Fibroblast of mammary gland (primary cell): ENCODE results near the gene RAB6B.

Experiments used
- DNase-seq: peaks from one replicate; pipeline ENCODE4 v3.0.0-alpha.2; 2010; ENCODE audit warnings: low read depth
- H3K4me3 ChIP-seq: 2 replicates; pipeline ENCODE4 v1.5.1; 2011; ENCODE audit warnings: low read depth, mild to moderate bottlenecking, low read length, moderate library complexity; ENCODE audit not compliant: control insufficient read depth
- TF ChIP-seq, protein P1 (sequence below): conservative IDR thresholded peaks from 2 replicates; pipeline ENCODE4 v1.5.1; 2011; ENCODE audit warnings: low read depth, low read length, inconsistent platforms; ENCODE audit not compliant: control insufficient read depth, insufficient read depth

The RAB6B gene

DNA sequence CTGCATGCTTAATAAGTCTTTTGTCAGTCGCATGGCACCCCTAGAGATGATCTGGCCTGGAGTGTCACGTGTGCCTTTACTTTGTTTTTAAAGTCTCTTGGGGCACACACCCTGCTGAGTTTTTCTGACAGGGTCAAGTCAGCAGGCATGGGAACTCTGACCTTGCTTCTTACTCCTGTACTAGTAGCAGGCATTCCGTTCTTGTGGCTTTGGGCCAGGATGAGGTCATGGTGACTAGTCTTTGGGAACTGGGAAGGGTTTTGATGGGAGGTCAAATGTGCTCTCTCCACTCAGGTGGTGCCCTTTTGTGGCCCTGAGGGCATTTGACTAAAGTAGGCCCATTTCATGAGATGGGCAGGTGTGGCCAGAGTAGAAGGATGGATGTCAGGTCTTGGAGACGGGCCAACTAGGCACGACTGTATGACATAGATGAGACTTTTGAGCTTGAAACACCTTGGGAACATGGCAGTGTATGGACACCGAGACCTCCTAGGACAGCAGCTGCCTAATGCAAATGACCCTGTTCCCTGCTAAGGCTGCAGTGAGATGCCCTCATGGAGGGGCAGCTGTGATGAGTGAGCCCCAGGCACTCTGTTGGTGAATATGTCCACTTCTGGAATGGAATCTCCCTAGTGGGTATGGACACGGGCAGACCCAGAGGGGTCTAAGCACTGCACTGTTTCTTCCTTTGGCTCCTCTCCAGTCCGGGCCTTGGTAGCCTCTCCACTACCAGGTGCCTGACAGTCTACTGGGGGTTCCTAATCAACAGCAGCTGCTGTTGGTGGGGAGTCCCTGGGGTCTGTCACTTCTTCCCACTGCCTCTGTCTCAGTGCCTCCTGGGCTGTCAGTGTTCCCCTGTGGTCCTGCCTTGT lies 73.7 kb downstream of the RAB6B start:
- peak; percentile 95 for DNase-seq
- no peak overlapping the region for H3K4me3 ChIP-seq
- TF ChIP-seq, protein P1, sequence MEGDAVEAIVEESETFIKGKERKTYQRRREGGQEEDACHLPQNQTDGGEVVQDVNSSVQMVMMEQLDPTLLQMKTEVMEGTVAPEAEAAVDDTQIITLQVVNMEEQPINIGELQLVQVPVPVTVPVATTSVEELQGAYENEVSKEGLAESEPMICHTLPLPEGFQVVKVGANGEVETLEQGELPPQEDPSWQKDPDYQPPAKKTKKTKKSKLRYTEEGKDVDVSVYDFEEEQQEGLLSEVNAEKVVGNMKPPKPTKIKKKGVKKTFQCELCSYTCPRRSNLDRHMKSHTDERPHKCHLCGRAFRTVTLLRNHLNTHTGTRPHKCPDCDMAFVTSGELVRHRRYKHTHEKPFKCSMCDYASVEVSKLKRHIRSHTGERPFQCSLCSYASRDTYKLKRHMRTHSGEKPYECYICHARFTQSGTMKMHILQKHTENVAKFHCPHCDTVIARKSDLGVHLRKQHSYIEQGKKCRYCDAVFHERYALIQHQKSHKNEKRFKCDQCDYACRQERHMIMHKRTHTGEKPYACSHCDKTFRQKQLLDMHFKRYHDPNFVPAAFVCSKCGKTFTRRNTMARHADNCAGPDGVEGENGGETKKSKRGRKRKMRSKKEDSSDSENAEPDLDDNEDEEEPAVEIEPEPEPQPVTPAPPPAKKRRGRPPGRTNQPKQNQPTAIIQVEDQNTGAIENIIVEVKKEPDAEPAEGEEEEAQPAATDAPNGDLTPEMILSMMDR: peak; percentile 52

DNA sequence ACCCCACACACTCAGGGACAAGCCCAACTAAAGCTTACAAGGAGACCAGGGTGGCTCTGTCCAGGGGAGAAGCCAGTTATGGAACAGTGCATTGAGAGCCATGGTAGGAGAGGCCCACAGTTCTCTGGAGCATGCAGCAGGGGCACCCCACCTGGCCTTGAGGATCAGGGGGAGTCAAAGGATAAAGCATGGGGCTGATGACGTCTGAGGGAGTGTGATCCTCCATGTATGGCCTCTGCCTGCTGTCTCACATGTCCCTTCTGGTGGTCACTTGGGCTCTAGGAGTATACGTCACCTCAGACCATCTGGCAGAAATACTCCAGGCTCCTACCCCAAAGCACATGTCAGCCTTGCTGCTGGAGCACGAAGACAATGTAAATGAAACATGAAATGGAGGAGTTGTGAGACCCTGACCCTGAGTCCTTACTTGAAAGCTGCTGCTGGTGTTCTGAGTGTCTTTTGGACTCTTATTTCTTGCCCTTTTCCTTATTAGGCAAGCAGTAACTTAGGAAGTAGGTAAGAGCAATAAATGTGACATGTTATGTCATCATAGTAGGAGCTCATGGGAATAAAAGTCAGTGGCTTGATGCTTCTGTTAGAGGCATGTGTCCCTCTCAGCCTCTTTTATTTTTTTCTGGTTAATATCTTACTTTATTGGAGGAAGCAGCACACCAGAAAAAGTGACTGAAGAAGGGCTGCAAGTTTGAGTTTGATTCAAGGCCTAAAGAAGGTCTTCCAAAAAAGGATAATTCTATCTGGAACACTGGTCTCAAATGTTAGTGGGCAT lies 74.6 kb downstream of the RAB6B start:
- no peak overlapping the region for H3K4me3 ChIP-seq
- TF ChIP-seq, protein P1: no peak
- no peak for DNase-seq

DNA sequence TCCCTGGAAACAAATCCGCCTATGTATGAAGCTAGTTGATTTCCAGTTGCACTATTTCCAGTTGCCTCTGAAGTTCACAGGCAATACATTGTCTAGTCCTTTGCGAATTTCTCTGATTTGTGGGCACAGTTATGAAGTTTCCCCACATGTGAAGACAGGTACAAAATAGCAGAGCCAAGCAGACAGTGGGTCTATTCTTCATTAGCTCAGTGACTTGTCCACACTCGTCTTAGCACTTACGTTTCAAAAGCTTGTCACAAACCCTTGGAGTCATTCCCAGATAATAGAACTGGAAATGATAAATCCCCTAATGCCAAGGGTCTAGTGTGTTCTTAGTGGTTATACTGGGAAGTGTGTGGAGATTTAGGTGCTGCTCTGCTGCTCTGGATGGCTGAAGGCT lies 75.6 kb downstream of the RAB6B start:
- TF ChIP-seq, protein P1: no peak
- no peak overlapping the region for H3K4me3 ChIP-seq
- DNase-seq: no peak

DNA sequence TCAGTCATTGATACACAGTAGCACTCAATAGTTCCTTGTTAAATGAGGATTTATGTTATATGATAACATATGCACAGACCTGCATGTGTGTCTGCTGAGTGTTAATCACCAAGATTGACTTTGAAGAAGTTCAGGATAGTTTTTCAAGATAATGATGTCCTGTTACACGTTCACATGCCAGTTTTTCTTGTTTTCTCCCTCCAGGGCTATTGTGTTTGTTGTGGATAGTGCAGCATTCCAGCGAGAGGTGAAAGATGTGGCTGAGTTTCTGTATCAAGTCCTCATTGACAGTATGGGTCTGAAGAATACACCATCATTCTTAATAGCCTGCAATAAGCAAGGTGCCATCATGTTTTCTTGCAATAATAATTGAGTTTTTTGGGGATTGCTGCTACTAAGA lies 80.3 kb downstream of the RAB6B start:
- H3K4me3 ChIP-seq: no peak overlapping the region
- TF ChIP-seq, protein P1: no peak
- DNase-seq: no peak

DNA sequence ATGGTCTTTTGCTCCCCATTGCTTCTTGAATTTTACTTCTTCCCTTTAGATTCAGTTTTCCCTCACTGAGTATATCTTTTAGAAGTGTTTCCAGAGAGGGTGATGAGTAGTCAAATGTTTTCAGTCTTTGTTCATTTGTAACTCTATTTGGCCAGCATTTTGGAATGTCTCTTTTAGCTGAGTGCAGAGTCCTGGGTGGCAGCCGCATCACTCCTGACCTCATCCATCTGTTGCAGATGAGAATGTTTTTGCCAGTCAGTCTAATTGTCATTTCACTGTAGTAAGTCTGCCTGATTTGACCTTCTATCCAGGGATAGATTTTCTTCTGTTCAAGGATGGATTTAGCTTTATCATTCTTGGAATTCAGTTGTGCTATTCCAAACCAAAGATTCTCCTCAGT lies 82.8 kb downstream of the RAB6B start:
- peak; percentile 50 for DNase-seq
- TF ChIP-seq, protein P1: no peak
- no peak overlapping the region for H3K4me3 ChIP-seq

DNA sequence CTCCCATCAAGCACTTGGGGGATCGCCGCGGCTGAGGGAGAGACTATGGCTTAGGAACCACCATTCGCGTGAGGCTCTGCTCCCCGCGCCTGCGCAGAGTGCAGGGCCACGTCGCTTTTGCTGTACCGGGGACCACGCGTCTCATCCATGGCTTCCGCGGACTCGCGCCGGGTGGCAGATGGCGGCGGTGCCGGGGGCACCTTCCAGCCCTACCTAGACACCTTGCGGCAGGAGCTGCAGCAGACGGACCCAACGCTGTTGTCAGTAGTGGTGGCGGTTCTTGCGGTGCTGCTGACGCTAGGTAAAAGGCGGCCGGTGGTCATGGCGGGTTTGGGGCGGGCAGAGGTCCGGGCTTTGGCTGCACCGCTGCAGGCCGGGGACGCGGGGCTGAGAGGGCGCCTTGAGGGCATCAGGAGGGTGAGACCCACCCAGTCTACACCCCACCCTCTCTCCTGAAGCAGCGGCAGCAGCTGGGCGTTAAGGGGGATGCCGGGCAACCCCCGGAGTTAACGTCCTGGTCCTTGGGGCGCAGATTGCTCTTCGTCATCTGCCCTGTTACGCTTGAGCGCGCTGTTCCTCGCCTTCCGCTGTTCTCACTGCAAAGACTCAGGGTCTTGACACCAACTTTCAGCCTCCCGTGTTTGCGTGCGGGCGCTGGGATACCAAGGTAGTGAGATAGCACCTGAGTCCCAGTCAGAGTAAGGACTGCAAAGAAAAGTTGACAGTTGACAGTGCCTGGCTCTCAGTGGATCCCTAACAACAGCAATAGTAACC lies 89.8 kb downstream of the RAB6B start, which contains the start of gene SRPRB:
TSS of gene SRPRB (plus strand) at position 114 of the 774 bp plus-strand sequence. CDS start at position 148, 34 bp downstream.
- TF ChIP-seq, protein P1: no peak
- DNase-seq: peak; percentile 92

More for the DNA sequence above, 89.8 kb downstream of the RAB6B start, which contains the start of gene SRPRB:
- H3K4me3 ChIP-seq: peak within 1 kb of the TSS; percentile 91
